Calu3 (cell line): ENCODE results near the gene ZNF506. TPM values are rescaled to one million over a fixed set of nuclear protein-coding genes. Genes with fewer than 3 reads are reported as not detected.
A peak's percentile ranks its signal among the peaks of the same experiment; 100 is the strongest.
"Not testable (repeated sequence)": the region's sequence is repeated elsewhere in the genome, so short reads cannot be mapped to it uniquely, and the experiment has no call there.

Experiments used
- Bru-seq: library from RNA; stranded (reverse); fragments of 400-500 nt; gene quantifications from one replicate; lab custom pipeline; 2021; lab: Mats Ljungman, UMichigan
- BruChase-seq, 2 experiments: library from RNA; stranded (reverse); fragments of 400-500 nt; gene quantifications; one replicate each; lab custom pipeline; 2021; lab: Mats Ljungman, UMichigan
- BruUV-seq: library from RNA; stranded (reverse); fragments of 400-500 nt; replicated peaks from 2 replicates; lab custom pipeline; 2021; lab: Mats Ljungman, UMichigan
- CTCF ChIA-PET: fragments of 300-600 bp; sonication (Branson Sonifier 250); formaldehyde crosslinking; loops from one replicate; lab custom pipeline; 2022; ENCODE audit warnings: antibody characterized with exemption; lab: Charles Lee
- DNase-seq: peaks from one replicate; pipeline ENCODE4 v3.0.0; 2022
- H3K27ac Mint-ChIP-seq: one replicate; pipeline ENCODE4 v1.8.0; 2022; ENCODE audit warnings: mixed read lengths; ENCODE audit not compliant: unreplicated experiment
- H3K27me3 Mint-ChIP-seq: one replicate; pipeline ENCODE4 v1.8.0; 2022; ENCODE audit warnings: mixed read lengths; ENCODE audit not compliant: unreplicated experiment
- H3K36me3 Mint-ChIP-seq: one replicate; pipeline ENCODE4 v1.8.0; 2022; ENCODE audit warnings: mild to moderate bottlenecking, moderate library complexity, mixed read lengths; ENCODE audit not compliant: insufficient read depth, unreplicated experiment
- H3K4me1 Mint-ChIP-seq: one replicate; pipeline ENCODE4 v1.8.0; 2022; ENCODE audit warnings: mild to moderate bottlenecking, low read depth, mixed read lengths; ENCODE audit not compliant: unreplicated experiment
- H3K4me3 Mint-ChIP-seq: one replicate; pipeline ENCODE4 v1.8.0; 2022; ENCODE audit warnings: mild to moderate bottlenecking, low read depth, moderate library complexity, mixed read lengths; ENCODE audit not compliant: unreplicated experiment
- H3K9me3 Mint-ChIP-seq: one replicate; pipeline ENCODE4 v1.8.0; 2022; ENCODE audit warnings: low read depth, mixed read lengths; ENCODE audit not compliant: unreplicated experiment
- intact Hi-C: fragments of 100-400 bp; cut with micrococcal nuclease; formaldehyde crosslinking; loops from one replicate; pipeline ENCODE4 v1.10.0; 2022; ENCODE audit not compliant: unreplicated experiment
- long read RNA-seq: library from polyadenylated mRNA; stranded (forward); transcript quantifications from one replicate; pipeline ENCODE4 v2.0.0, GENCODE V29; 2022
- total RNA-seq: library from RNA; stranded (reverse); gene quantifications from 2 replicates; pipeline ENCODE4 v1.2.3, GENCODE V29; 2022
- TF ChIP-seq, protein P1 (sequence below): fragments of 200-600 bp; IDR thresholded peaks from one replicate; pipeline ENCODE4 v1.8.0; 2022; ENCODE audit warnings: antibody characterized with exemption; ENCODE audit not compliant: unreplicated experiment

The ZNF506 gene
- total RNA-seq = 14.9 and 16.4 TPM in 2 replicates
- Bru-seq, nascent RNA = percentile 84 among the genes with signal in this experiment
- BruChase-seq, experiment 1, labeled RNA remaining after a 6-hour chase = percentile 91 among the genes with signal in this experiment
- percentile 95 among the genes with signal in this experiment for BruChase-seq, experiment 2, labeled RNA remaining after a 2-hour chase
- long read RNA-seq, partial matches to known transcripts = 0 of 6 reads
- long read RNA-seq, other reads (novel, unspliced or antisense) = 2 of 6 reads

- Mint-ChIP-seq H3K9me3 (peaks cover 4% of the 10 kb centered on the region), H3K27ac (peak within 1 kb of the TSS; percentile 85), H3K27me3 (no peaks in the 10 kb centered on the region), H3K4me1 (no peaks in the 10 kb centered on the region), H3K36me3 (peaks cover 18% of the 10 kb centered on the region), H3K4me3 (peak within 1 kb of the TSS; percentile 85)
- TF ChIP-seq, protein P1, sequence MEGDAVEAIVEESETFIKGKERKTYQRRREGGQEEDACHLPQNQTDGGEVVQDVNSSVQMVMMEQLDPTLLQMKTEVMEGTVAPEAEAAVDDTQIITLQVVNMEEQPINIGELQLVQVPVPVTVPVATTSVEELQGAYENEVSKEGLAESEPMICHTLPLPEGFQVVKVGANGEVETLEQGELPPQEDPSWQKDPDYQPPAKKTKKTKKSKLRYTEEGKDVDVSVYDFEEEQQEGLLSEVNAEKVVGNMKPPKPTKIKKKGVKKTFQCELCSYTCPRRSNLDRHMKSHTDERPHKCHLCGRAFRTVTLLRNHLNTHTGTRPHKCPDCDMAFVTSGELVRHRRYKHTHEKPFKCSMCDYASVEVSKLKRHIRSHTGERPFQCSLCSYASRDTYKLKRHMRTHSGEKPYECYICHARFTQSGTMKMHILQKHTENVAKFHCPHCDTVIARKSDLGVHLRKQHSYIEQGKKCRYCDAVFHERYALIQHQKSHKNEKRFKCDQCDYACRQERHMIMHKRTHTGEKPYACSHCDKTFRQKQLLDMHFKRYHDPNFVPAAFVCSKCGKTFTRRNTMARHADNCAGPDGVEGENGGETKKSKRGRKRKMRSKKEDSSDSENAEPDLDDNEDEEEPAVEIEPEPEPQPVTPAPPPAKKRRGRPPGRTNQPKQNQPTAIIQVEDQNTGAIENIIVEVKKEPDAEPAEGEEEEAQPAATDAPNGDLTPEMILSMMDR = no peak
- TSS peak; percentile 44 for BruUV-seq
- CTCF ChIA-PET = interaction anchor here (0.6 kb wide), 1 partner anchor 158 kb away, joined by 5 read pairs; the partner anchor contains the start of gene ATP13A1
- intact Hi-C loops = loop anchor here (5.0 kb wide), 1 partner anchor 44 kb away; no protein-coding TSS in a partner anchor
- DNase-seq = peak; percentile 92
Observed at GRCh38 chr19:19821366-19821951, at the start of gene ZNF506. Gene ZNF506, minus strand, starts transcription at chr19:19821750. Its CDS starts 147 bp downstream, at chr19:19821603.

- H3K9me3 Mint-ChIP-seq, BruUV-seq, H3K4me3 Mint-ChIP-seq, intact Hi-C loops, H3K27ac Mint-ChIP-seq, H3K27me3 Mint-ChIP-seq, CTCF ChIA-PET, H3K4me1 Mint-ChIP-seq, DNase-seq: not testable (repeated sequence)
- H3K36me3 Mint-ChIP-seq = peaks cover 25% of the 10 kb centered on the region
Observed at GRCh38 chr19:19870086-19870485, 48.5 kb upstream of the ZNF506 start.

DNA sequence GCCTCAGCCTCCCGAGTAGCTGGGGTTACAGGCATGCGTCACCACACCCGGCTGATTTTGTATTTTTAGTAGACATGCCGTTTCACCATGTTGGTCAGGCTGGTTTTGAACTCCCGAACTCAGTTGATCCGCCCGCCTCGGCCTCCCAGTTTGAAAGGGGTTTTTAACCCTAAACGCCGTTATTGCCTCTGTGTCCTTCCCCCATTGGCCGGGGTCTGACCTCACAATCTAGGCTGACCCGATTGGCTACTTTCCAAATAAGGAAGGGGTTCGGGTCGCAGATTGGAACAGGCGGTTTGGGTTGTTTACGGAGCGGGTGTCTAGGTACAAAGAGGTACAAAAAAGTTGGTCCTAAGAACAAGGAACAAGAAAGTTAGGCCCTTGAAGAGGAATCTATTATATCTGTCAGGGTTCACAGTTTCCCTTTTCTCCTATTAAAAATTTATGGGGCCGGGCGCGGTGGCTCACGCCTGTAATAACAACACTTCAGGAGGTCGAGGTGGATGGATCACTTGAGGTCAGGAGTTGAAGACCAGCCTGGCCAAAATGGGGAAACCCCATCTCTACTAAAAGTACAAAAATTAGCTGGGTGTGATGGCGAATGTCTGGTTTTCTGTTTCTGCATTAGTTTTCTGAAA, 45.2 kb upstream of the ZNF506 start:
- Mint-ChIP-seq H3K27ac (peak overlapping the region; percentile 90), H3K9me3 (peaks cover 6% of the 10 kb centered on the region), H3K4me1 (no peaks in the 10 kb centered on the region), H3K36me3 (peaks cover 18% of the 10 kb centered on the region), H3K27me3 (no peaks in the 10 kb centered on the region), H3K4me3 (peak overlapping the region; percentile 94)
- BruUV-seq = no TSS peak
- DNase-seq = peak; percentile 0
- intact Hi-C loops = no loop called here
- TF ChIP-seq, protein P1 = no peak
- CTCF ChIA-PET = no interaction called here

DNA sequence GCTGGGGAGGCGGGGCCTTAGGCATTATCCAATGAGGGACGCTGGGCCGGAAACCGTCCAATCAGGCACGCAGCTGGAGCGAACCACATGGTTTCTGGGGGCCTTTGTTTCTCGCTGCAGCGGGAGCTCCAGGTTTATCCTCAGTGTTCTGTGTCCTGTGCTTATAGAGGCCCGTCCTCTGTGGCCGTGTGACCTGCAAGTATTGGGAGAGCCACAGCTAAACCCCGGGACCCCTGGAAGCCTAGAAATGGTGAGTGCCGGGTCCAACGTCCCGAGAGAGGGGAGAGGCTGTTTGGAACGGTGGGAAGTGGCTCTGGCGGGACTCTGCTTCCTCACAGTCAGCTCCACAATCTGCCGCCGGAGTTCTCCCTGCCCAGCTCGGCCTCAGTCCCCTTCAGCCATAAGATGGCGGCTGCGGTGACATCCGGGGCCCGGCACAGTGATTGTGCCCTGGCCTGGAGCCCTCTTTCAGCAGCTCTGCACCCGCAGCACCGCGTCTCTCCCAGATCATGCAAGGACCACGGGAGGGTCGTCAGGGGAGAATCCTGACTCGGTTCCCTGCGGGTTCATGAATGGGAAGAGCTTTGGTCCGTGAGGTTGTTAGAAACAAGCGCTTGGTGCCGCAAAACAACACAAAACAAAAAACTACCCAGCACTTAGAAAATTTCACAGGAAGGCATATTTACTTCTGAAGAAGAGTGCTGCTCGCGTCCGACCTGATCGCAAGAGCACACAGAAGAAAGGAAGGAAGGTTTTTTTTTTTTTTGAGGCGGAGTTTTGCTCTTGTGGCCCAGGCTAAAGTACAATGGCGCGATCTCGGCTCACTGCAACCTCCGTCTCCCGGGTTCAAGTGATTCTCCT, 44.4 kb upstream of the ZNF506 start, which contains the start of gene ZNF253:
TSS of gene ZNF253 (plus strand) at position 133 of the 861 bp plus-strand sequence. CDS start at position 248, 115 bp downstream.
- intact Hi-C loops = no loop called here
- CTCF ChIA-PET = no interaction called here
- TSS peak; percentile 61 for BruUV-seq
- Mint-ChIP-seq H3K4me3 (peak within 1 kb of the TSS; percentile 94), H3K9me3 (peaks cover 6% of the 10 kb centered on the region), H3K27ac (peak within 1 kb of the TSS; percentile 90), H3K27me3 (no peaks in the 10 kb centered on the region), H3K4me1 (no peaks in the 10 kb centered on the region), H3K36me3 (peaks cover 18% of the 10 kb centered on the region)
- peak; percentile 87 for DNase-seq
- TF ChIP-seq, protein P1 = no peak
